K562 (cell line): ENCODE measurements around the gene GNGT2. TPM values are rescaled to one million over a fixed set of nuclear protein-coding genes. Genes with fewer than 3 reads are reported as not detected.

Experiments used
- ARID1B ChIP-seq: fragments of 450-650 bp; IDR thresholded peaks from 2 replicates; pipeline ENCODE4 v1.6.1; 2016; ENCODE audit warnings: antibody characterized with exemption, mild to moderate bottlenecking, inconsistent platforms
- CHAMP1 ChIP-seq: fragments of 450-650 bp; IDR thresholded peaks from 2 replicates; pipeline ENCODE4 v1.6.1; 2016; ENCODE audit warnings: mild to moderate bottlenecking
- FOXA3 ChIP-seq, 2 experiments: fragments of 450-650 bp in 1 of 2; sonication (generic) in 1 of 2; formaldehyde crosslinking; IDR thresholded peaks in 1 of 2; conservative IDR thresholded peaks in 1 of 2; 2 replicates each; pipeline versions ENCODE4 v1.4.0 to v1.8.0; 2020 to 2022; ENCODE audit warnings: mild to moderate bottlenecking in 2 of 2, missing genetic modification reagents in 1 of 2
- HNRNPH1 ChIP-seq: fragments of 200-400 bp; formaldehyde crosslinking; optimal IDR thresholded peaks from 2 replicates; pipeline ENCODE3; 2017; ENCODE audit warnings: low read depth, mild to moderate bottlenecking, low read length, moderate library complexity
- IRF2 ChIP-seq: sonication (generic); formaldehyde crosslinking; IDR thresholded peaks from 2 replicates; pipeline ENCODE4 v1.8.1; 2022; ENCODE audit warnings: mild to moderate bottlenecking, missing genetic modification reagents
- KHSRP ChIP-seq: fragments of 450-650 bp; IDR thresholded peaks from 2 replicates; pipeline ENCODE4 v1.6.1; 2017
- MAFG ChIP-seq: fragments of 450-650 bp; conservative IDR thresholded peaks from 2 replicates; pipeline ENCODE4 v1.6.1; 2016; ENCODE audit warnings: missing genetic modification characterization, missing compliant biosample characterization
- MCM2 ChIP-seq: fragments of 450-650 bp; IDR thresholded peaks from 2 replicates; pipeline ENCODE4 v1.6.1; 2017; ENCODE audit warnings: low read depth, mild to moderate bottlenecking
- MTA3 ChIP-seq: fragments of 450-650 bp; formaldehyde crosslinking; IDR thresholded peaks from 2 replicates; pipeline ENCODE4 v1.6.1; 2017; ENCODE audit warnings: mild to moderate bottlenecking, borderline replicate concordance
- NFE2 ChIP-seq: IDR thresholded peaks from 2 replicates; pipeline ENCODE4 v1.6.1; 2014; ENCODE audit warnings: antibody characterized with exemption, low read depth
- RUNX1 ChIP-seq: sonication (generic); IDR thresholded peaks from 2 replicates; pipeline ENCODE4 v1.6.1; 2016; ENCODE audit warnings: antibody characterized with exemption, low read depth
- SLC30A9 ChIP-seq: fragments of 250-450 bp; sonication (Bioruptor Pico); IDR thresholded peaks from 2 replicates; pipeline ENCODE4 v1.8.0; 2022; ENCODE audit warnings: mild to moderate bottlenecking, moderate library complexity
- SRSF1 ChIP-seq: fragments of 200-400 bp; formaldehyde crosslinking; IDR thresholded peaks from 2 replicates; pipeline ENCODE4 v1.6.1; 2017; ENCODE audit warnings: mild to moderate bottlenecking, low read depth, low read length, moderate library complexity
- ZNF76 ChIP-seq: fragments of 250-450 bp; sonication (Bioruptor Pico); IDR thresholded peaks from 2 replicates; pipeline ENCODE4 v1.4.0; 2020; ENCODE audit warnings: mild to moderate bottlenecking, moderate library complexity, borderline replicate concordance
- polyA plus RNA-seq, 8 experiments: library from polyadenylated mRNA; depleted of rRNA in 4 of 8; stranded (reverse) in 5 of 8; unstranded in 3 of 8; fragments of >200 nt; fragmentation: Nextera tagmentation in 2 of 8; fragmentation: Illumina TruSeq in 1 of 8; extraction: Ambion mirVana in 2 of 8; extraction: Trizol in 1 of 8; gene quantifications; 2 replicates each; pipeline versions ENCODE4 v1.2.1 to v1.2.3, GENCODE V29; 2011 to 2014; ENCODE audit warnings: inconsistent platforms in 1 of 8, missing spikeins in 1 of 8
- total RNA-seq, 7 experiments: library from RNA; depleted of rRNA in 6 of 7; stranded (reverse); fragments of >200 nt in 6 of 7; fragmentation: Illumina TruSeq in 2 of 7; extraction: Trizol in 2 of 7; gene quantifications; 2 replicates each; pipeline versions ENCODE4 v1.2.1 to v1.2.3, GENCODE V29; 2011 to 2021; ENCODE audit warnings: low replicate concordance in 1 of 7
- TF ChIP-seq, protein P1 (sequence below): sonication (generic); formaldehyde crosslinking; IDR thresholded peaks from 2 replicates; pipeline ENCODE4 v1.8.1; 2023; ENCODE audit warnings: mild to moderate bottlenecking, missing genetic modification reagents

GNGT2 gene
- total and polyA plus RNA-seq, 9 of the 15 experiments (the other 6 are each of a cell fraction or from before 2014, with no cell fraction given), result not detected

DNA sequence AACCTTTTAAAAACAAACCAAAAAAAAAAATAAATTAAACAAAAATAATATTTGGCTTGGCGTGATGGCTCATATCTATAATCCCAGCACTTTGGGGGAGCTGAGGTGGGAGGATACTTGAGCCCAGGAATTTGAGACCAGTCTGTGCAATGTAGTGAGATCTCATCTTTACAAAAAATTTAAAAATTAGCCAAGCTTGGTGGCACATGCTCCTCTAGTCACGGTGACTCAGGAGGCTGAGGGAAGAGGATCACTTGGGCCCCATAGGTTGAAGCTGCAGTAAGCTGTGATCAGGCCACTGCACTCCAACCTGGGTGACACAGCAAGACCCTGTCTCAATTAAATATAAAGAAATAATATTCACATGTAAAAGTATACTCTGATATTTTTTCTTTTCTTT is 12.2 kb downstream of the GNGT2 start (continued):
- peak; percentile 44 for TF ChIP-seq MAFG (tag)
- TF ChIP-seq HNRNPH1, result no peak
- TF ChIP-seq RUNX1, result no peak
- TF ChIP-seq CHAMP1, result no peak
- TF ChIP-seq SLC30A9 (CRISPR knock-in tag), result no peak
- TF ChIP-seq, protein P1, sequence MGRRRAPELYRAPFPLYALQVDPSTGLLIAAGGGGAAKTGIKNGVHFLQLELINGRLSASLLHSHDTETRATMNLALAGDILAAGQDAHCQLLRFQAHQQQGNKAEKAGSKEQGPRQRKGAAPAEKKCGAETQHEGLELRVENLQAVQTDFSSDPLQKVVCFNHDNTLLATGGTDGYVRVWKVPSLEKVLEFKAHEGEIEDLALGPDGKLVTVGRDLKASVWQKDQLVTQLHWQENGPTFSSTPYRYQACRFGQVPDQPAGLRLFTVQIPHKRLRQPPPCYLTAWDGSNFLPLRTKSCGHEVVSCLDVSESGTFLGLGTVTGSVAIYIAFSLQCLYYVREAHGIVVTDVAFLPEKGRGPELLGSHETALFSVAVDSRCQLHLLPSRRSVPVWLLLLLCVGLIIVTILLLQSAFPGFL (CRISPR knock-in tag), result no peak
- TF ChIP-seq ARID1B, result no peak
- no peak for TF ChIP-seq KHSRP
- no peak for TF ChIP-seq SRSF1
- no peak for TF ChIP-seq MTA3
- peak; percentile 37 for TF ChIP-seq NFE2
- TF ChIP-seq FOXA3 (CRISPR knock-in tag; conservative IDR thresholded peaks at IDR 0.05 in 1 of 2, IDR thresholded peaks at IDR 0.05 in 1 of 2), result no peak
- TF ChIP-seq MCM2, result no peak
- TF ChIP-seq ZNF76 (CRISPR knock-in tag), result no peak
- no peak for TF ChIP-seq IRF2 (CRISPR knock-in tag)
